NCI-H2227 (cell line): ENCODE results near the gene MAP3K14.

Experiments used
- DNase-seq: peaks from one replicate; lab custom pipeline; 2025; ENCODE audit not compliant: unreplicated experiment; lab: John Stamatoyannopoulos, UW

MAP3K14 gene

GRCh38 chr17:45317111-45317928 is 500 bp upstream of the MAP3K14 start:
- DNase-seq, result peak; percentile 100

GRCh38 chr17:45315648-45316433 is 979 bp downstream of the MAP3K14 start:
- no peak for DNase-seq

- peak; percentile 47 for DNase-seq
Observed at GRCh38 chr17:45314741-45315647, 1.8 kb downstream of the MAP3K14 start.

- no peak for DNase-seq
Observed at GRCh38 chr17:45313996-45314740, 2.7 kb downstream of the MAP3K14 start.

GRCh38 chr17:45313421-45313771 is 3.4 kb downstream of the MAP3K14 start:
- no peak for DNase-seq

GRCh38 chr17:45312477-45313420 is 4.1 kb downstream of the MAP3K14 start:
- DNase-seq, result no peak

- no peak for DNase-seq
Observed at GRCh38 chr17:45311760-45312476, 4.9 kb downstream of the MAP3K14 start.

- DNase-seq, result no peak
Observed at GRCh38 chr17:45311401-45311759, 5.4 kb downstream of the MAP3K14 start.

GRCh38 chr17:45310380-45311324 is 6.2 kb downstream of the MAP3K14 start:
- no peak for DNase-seq

- no peak for DNase-seq
Observed at GRCh38 chr17:45309400-45309799, 7.4 kb downstream of the MAP3K14 start.

- no peak for DNase-seq
Observed at GRCh38 chr17:45308840-45309239, 8.0 kb downstream of the MAP3K14 start.

- DNase-seq, result no peak
Observed at GRCh38 chr17:45308016-45308365, 8.8 kb downstream of the MAP3K14 start.

GRCh38 chr17:45307290-45308015 is 9.4 kb downstream of the MAP3K14 start:
- no peak for DNase-seq

GRCh38 chr17:45306623-45307022 is 10.2 kb downstream of the MAP3K14 start:
- DNase-seq, result no peak

GRCh38 chr17:45306094-45306493 is 10.7 kb downstream of the MAP3K14 start:
- no peak for DNase-seq

- no peak for DNase-seq
Observed at GRCh38 chr17:45305530-45306087, 11.2 kb downstream of the MAP3K14 start.

GRCh38 chr17:45302649-45303173 is 14.1 kb downstream of the MAP3K14 start:
- no peak for DNase-seq
